GM23338 (cell line): ENCODE results near the gene PRAMEF1.

ENCODE experiments used
- CREB1 ChIP-seq: fragments of 250-450 bp; sonication (Bioruptor Pico); IDR thresholded peaks from 2 replicates; pipeline ENCODE4 v1.5.0; 2020; ENCODE audit warnings: low read depth, mild to moderate bottlenecking, moderate library complexity
- EZH2 ChIP-seq: fragments of 200-600 bp; sonication (generic); IDR thresholded peaks from one replicate; pipeline ENCODE4 v1.8.0; 2017; ENCODE audit warnings: antibody characterized with exemption, mild to moderate bottlenecking, low read depth; ENCODE audit not compliant: unreplicated experiment
- EZH2phosphoT487 ChIP-seq: fragments of 200-600 bp; sonication (generic); IDR thresholded peaks from one replicate; pipeline ENCODE4 v1.8.1; 2018; ENCODE audit warnings: antibody characterized with exemption; ENCODE audit not compliant: unreplicated experiment
- JUNB ChIP-seq: IDR thresholded peaks from one replicate; pipeline ENCODE4 v1.6.1; 2016; ENCODE audit warnings: antibody characterized with exemption; ENCODE audit not compliant: unreplicated experiment
- POLR2AphosphoS5 ChIP-seq: IDR thresholded peaks from 2 replicates; pipeline ENCODE4 v1.6.1; 2016; ENCODE audit warnings: antibody characterized with exemption, low read depth
- STAT1 ChIP-seq: IDR thresholded peaks from one replicate; pipeline ENCODE4 v1.6.1; 2016; ENCODE audit warnings: antibody characterized with exemption; ENCODE audit not compliant: unreplicated experiment
- ZNF114 ChIP-seq: fragments of 250-450 bp; sonication (Bioruptor Pico); IDR thresholded peaks from 2 replicates; pipeline ENCODE4 v1.5.0; 2020; ENCODE audit warnings: mild to moderate bottlenecking, moderate library complexity
- ZNF331 ChIP-seq: fragments of 250-450 bp; sonication (Bioruptor Pico); IDR thresholded peaks from 2 replicates; pipeline ENCODE4 v1.5.0; 2020; ENCODE audit warnings: low read depth, mild to moderate bottlenecking, moderate library complexity
- TF ChIP-seq, protein P1 (sequence below), 2 experiments: fragments of 200-600 bp in 1 of 2; sonication (generic) in 1 of 2; conservative IDR thresholded peaks; 2 replicates each; pipeline versions ENCODE4 v1.5.1 to v1.6.1; 2016 to 2017; ENCODE audit warnings: antibody characterized with exemption in 2 of 2, low read depth in 2 of 2, mild to moderate bottlenecking in 2 of 2, moderate library complexity in 1 of 2
- TF ChIP-seq, protein P2 (sequence below): IDR thresholded peaks from one replicate; pipeline ENCODE4 v1.6.1; 2018; ENCODE audit warnings: antibody characterized with exemption; ENCODE audit not compliant: unreplicated experiment
- TF ChIP-seq, protein P3 (sequence below): IDR thresholded peaks from 2 replicates; pipeline ENCODE4 v1.6.1; 2016; ENCODE audit warnings: antibody characterized with exemption
- TF ChIP-seq, protein P4 (sequence below): fragments of 250-450 bp; sonication (Bioruptor Pico); IDR thresholded peaks from 2 replicates; pipeline ENCODE4 v1.5.0; 2020; ENCODE audit warnings: mild to moderate bottlenecking, moderate library complexity

DNA sequence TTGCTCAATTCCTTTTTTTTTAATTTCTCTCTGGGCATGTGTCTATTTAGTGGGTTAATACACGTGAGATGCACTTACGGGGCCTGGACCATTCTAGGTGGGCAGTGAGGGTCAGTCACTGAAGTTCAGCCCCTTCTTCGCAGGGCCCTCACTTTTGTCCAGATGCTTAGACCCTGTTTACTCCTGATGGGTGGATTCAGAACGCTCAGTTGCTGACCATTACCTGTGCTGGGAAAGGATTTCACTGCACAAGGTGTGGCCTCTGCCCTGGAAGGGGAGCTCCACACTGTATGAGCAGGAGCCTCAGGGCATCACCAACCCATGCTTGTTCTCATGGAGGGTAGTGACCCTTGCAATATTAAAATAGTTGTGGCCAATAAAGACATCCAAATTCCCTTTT lies 13.1 kb upstream of the PRAMEF1 start:
- TF ChIP-seq, protein P1, sequence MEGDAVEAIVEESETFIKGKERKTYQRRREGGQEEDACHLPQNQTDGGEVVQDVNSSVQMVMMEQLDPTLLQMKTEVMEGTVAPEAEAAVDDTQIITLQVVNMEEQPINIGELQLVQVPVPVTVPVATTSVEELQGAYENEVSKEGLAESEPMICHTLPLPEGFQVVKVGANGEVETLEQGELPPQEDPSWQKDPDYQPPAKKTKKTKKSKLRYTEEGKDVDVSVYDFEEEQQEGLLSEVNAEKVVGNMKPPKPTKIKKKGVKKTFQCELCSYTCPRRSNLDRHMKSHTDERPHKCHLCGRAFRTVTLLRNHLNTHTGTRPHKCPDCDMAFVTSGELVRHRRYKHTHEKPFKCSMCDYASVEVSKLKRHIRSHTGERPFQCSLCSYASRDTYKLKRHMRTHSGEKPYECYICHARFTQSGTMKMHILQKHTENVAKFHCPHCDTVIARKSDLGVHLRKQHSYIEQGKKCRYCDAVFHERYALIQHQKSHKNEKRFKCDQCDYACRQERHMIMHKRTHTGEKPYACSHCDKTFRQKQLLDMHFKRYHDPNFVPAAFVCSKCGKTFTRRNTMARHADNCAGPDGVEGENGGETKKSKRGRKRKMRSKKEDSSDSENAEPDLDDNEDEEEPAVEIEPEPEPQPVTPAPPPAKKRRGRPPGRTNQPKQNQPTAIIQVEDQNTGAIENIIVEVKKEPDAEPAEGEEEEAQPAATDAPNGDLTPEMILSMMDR (conservative IDR thresholded peaks at IDR 0.05; ENCODE audit: low read depth in 2 of 2) = no peak
- TF ChIP-seq EZH2 = no peak
- TF ChIP-seq, protein P2, sequence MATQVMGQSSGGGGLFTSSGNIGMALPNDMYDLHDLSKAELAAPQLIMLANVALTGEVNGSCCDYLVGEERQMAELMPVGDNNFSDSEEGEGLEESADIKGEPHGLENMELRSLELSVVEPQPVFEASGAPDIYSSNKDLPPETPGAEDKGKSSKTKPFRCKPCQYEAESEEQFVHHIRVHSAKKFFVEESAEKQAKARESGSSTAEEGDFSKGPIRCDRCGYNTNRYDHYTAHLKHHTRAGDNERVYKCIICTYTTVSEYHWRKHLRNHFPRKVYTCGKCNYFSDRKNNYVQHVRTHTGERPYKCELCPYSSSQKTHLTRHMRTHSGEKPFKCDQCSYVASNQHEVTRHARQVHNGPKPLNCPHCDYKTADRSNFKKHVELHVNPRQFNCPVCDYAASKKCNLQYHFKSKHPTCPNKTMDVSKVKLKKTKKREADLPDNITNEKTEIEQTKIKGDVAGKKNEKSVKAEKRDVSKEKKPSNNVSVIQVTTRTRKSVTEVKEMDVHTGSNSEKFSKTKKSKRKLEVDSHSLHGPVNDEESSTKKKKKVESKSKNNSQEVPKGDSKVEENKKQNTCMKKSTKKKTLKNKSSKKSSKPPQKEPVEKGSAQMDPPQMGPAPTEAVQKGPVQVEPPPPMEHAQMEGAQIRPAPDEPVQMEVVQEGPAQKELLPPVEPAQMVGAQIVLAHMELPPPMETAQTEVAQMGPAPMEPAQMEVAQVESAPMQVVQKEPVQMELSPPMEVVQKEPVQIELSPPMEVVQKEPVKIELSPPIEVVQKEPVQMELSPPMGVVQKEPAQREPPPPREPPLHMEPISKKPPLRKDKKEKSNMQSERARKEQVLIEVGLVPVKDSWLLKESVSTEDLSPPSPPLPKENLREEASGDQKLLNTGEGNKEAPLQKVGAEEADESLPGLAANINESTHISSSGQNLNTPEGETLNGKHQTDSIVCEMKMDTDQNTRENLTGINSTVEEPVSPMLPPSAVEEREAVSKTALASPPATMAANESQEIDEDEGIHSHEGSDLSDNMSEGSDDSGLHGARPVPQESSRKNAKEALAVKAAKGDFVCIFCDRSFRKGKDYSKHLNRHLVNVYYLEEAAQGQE = no peak
- no peak for TF ChIP-seq ZNF114 (CRISPR knock-in tag)
- TF ChIP-seq, protein P3, sequence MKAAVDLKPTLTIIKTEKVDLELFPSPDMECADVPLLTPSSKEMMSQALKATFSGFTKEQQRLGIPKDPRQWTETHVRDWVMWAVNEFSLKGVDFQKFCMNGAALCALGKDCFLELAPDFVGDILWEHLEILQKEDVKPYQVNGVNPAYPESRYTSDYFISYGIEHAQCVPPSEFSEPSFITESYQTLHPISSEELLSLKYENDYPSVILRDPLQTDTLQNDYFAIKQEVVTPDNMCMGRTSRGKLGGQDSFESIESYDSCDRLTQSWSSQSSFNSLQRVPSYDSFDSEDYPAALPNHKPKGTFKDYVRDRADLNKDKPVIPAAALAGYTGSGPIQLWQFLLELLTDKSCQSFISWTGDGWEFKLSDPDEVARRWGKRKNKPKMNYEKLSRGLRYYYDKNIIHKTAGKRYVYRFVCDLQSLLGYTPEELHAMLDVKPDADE = no peak
- TF ChIP-seq CREB1 (CRISPR knock-in tag) = no peak
- no peak for TF ChIP-seq JUNB
- TF ChIP-seq EZH2phosphoT487 = no peak
- no peak for TF ChIP-seq ZNF331
- no peak for TF ChIP-seq POLR2AphosphoS5
- TF ChIP-seq STAT1 = no peak
- TF ChIP-seq, protein P4, sequence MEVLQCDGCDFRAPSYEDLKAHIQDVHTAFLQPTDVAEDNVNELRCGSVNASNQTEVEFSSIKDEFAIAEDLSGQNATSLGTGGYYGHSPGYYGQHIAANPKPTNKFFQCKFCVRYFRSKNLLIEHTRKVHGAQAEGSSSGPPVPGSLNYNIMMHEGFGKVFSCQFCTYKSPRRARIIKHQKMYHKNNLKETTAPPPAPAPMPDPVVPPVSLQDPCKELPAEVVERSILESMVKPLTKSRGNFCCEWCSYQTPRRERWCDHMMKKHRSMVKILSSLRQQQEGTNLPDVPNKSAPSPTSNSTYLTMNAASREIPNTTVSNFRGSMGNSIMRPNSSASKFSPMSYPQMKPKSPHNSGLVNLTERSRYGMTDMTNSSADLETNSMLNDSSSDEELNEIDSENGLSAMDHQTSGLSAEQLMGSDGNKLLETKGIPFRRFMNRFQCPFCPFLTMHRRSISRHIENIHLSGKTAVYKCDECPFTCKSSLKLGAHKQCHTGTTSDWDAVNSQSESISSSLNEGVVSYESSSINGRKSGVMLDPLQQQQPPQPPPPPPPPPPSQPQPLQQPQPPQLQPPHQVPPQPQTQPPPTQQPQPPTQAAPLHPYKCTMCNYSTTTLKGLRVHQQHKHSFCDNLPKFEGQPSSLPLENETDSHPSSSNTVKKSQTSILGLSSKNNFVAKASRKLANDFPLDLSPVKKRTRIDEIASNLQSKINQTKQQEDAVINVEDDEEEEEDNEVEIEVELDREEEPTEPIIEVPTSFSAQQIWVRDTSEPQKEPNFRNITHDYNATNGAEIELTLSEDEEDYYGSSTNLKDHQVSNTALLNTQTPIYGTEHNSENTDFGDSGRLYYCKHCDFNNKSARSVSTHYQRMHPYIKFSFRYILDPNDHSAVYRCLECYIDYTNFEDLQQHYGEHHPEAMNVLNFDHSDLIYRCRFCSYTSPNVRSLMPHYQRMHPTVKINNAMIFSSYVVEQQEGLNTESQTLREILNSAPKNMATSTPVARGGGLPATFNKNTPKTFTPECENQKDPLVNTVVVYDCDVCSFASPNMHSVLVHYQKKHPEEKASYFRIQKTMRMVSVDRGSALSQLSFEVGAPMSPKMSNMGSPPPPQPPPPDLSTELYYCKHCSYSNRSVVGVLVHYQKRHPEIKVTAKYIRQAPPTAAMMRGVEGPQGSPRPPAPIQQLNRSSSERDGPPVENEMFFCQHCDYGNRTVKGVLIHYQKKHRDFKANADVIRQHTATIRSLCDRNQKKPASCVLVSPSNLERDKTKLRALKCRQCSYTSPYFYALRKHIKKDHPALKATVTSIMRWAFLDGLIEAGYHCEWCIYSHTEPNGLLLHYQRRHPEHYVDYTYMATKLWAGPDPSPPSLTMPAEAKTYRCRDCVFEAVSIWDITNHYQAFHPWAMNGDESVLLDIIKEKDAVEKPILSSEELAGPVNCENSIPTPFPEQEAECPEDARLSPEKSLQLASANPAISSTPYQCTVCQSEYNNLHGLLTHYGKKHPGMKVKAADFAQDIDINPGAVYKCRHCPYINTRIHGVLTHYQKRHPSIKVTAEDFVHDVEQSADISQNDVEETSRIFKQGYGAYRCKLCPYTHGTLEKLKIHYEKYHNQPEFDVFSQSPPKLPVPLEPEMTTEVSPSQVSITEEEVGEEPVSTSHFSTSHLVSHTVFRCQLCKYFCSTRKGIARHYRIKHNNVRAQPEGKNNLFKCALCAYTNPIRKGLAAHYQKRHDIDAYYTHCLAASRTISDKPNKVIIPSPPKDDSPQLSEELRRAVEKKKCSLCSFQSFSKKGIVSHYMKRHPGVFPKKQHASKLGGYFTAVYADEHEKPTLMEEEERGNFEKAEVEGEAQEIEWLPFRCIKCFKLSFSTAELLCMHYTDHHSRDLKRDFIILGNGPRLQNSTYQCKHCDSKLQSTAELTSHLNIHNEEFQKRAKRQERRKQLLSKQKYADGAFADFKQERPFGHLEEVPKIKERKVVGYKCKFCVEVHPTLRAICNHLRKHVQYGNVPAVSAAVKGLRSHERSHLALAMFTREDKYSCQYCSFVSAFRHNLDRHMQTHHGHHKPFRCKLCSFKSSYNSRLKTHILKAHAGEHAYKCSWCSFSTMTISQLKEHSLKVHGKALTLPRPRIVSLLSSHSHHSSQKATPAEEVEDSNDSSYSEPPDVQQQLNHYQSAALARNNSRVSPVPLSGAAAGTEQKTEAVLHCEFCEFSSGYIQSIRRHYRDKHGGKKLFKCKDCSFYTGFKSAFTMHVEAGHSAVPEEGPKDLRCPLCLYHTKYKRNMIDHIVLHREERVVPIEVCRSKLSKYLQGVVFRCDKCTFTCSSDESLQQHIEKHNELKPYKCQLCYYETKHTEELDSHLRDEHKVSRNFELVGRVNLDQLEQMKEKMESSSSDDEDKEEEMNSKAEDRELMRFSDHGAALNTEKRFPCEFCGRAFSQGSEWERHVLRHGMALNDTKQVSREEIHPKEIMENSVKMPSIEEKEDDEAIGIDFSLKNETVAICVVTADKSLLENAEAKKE (CRISPR knock-in tag) = no peak
